CD8-positive, alpha-beta memory T cell (primary cell): ENCODE measurements around the gene PLLP. TPM values are rescaled to one million over a fixed set of nuclear protein-coding genes. Genes with fewer than 3 reads are reported as not detected.

Experiments used
- CTCF ChIA-PET: fragments of 350-600 bp; sonication (Branson Sonifier 250); formaldehyde crosslinking; loops from one replicate; lab custom pipeline; 2021; ENCODE audit warnings: antibody characterized with exemption; lab: Charles Lee
- POLR2A ChIA-PET: fragments of 350-600 bp; sonication (Branson Sonifier 250); formaldehyde crosslinking; loops from one replicate; lab custom pipeline; 2021; ENCODE audit warnings: antibody characterized with exemption; lab: Charles Lee
- DNase-seq, 5 donors: peaks; one replicate each; pipeline versions ENCODE4 v3.0.0 to v3.0.0-alpha.2; 2020 to 2022; ENCODE audit warnings: mixed read lengths in 1 of 5
- H3K27ac ChIP-seq: one replicate; pipeline ENCODE4 v1.7.0; 2013; ENCODE audit warnings: low read depth, mild to moderate bottlenecking, low read length, moderate library complexity
- H3K27me3 ChIP-seq: 2 replicates; pipeline ENCODE4 v1.7.0; 2013; ENCODE audit warnings: low read length, mild to moderate bottlenecking; ENCODE audit not compliant: insufficient read depth, poor library complexity, severe bottlenecking
- H3K36me3 ChIP-seq: 2 replicates; pipeline ENCODE4 v1.7.0; 2013; ENCODE audit warnings: mild to moderate bottlenecking, low read length, moderate library complexity; ENCODE audit not compliant: insufficient read depth
- H3K4me1 ChIP-seq: 2 replicates; pipeline ENCODE4 v1.7.0; 2013; ENCODE audit warnings: mild to moderate bottlenecking, low read length, moderate library complexity; ENCODE audit not compliant: insufficient read depth
- H3K4me3 ChIP-seq: 2 replicates; pipeline ENCODE4 v1.7.0; 2013; ENCODE audit warnings: mild to moderate bottlenecking, low read length
- H3K9me3 ChIP-seq: 2 replicates; pipeline ENCODE4 v1.7.0; 2013; ENCODE audit warnings: mild to moderate bottlenecking, low read length
- H3K27ac Mint-ChIP-seq, 8 donors: one replicate each; pipeline ENCODE4 v1.8.0; 2020 to 2021; ENCODE audit warnings: mixed read lengths in 8 of 8, mild to moderate bottlenecking in 6 of 8, inconsistent platforms in 3 of 8, moderate library complexity in 3 of 8
- H3K27me3 Mint-ChIP-seq, 2 donors: one replicate each; pipeline ENCODE4 v1.8.0; 2020 to 2021; ENCODE audit warnings: mixed read lengths in 2 of 2, mild to moderate bottlenecking in 1 of 2, moderate library complexity in 1 of 2
- H3K36me3 Mint-ChIP-seq, 3 donors: one replicate each; pipeline ENCODE4 v1.8.0; 2020 to 2021; ENCODE audit warnings: mixed read lengths in 3 of 3, inconsistent platforms in 1 of 3, mild to moderate bottlenecking in 1 of 3
- H3K4me1 Mint-ChIP-seq, 3 donors: one replicate each; pipeline ENCODE4 v1.8.0; 2020 to 2021; ENCODE audit warnings: mixed read lengths in 3 of 3, inconsistent platforms in 1 of 3, mild to moderate bottlenecking in 1 of 3
- H3K4me3 Mint-ChIP-seq, 7 donors: one replicate each; pipeline ENCODE4 v1.8.0; 2020 to 2021; ENCODE audit warnings: mixed read lengths in 7 of 7, mild to moderate bottlenecking in 6 of 7, moderate library complexity in 4 of 7, inconsistent platforms in 2 of 7
- H3K9me3 Mint-ChIP-seq, 5 donors: one replicate each; pipeline ENCODE4 v1.8.0; 2020 to 2022; ENCODE audit warnings: mixed read lengths in 5 of 5, mild to moderate bottlenecking in 3 of 5, moderate library complexity in 2 of 5, inconsistent platforms in 1 of 5
- polyA plus RNA-seq: library from polyadenylated mRNA; unstranded; fragments of 300-500 nt; fragmentation: Illumina TruSeq; gene quantifications from one replicate; pipeline ENCODE4 v1.2.3, GENCODE V29; 2021
- total RNA-seq, 2 experiments: library from RNA; stranded (reverse); gene quantifications; one replicate each; pipeline ENCODE4 v1.2.3, GENCODE V29; 2021

PLLP gene
- total and polyA plus RNA-seq, 3 experiments from 2014 or later: 0.49 to 0.72 TPM; not detected in 1

DNA sequence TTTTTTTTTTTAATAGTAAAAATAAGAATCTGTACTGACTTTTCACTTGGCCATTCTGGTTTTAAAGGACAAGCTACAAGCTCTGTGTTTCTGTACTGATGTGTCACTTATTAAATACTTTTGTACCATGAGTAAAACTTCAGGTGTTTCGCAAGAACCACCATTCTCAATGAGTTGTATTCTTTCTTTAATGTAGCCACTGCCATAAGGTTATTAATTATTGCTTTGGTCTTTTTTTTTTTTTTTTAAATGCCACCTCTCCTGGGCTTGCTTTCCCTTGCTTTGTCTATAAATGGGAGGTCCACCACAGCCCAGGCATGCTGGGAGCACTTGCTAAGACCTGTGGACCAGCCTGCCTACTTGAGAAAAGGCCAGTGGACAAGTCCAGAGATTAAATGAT lies 31.0 kb downstream of the PLLP start:
- H3K4me1 ChIP-seq: no peaks in the 10 kb centered on the region
- Mint-ChIP-seq H3K4me3 (no peak overlapping the region), H3K36me3 (peaks cover 12 to 66% (median 16%) of the 10 kb centered on the region in 3 donors), H3K9me3 (no peaks in the 10 kb centered on the region), H3K27ac (no peak overlapping the region), H3K4me1 (peaks cover 0 to under 1% (median 0%) of the 10 kb centered on the region in 3 donors), H3K27me3 (no peaks in the 10 kb centered on the region)
- no peak overlapping the region for H3K4me3 ChIP-seq
- no peak for DNase-seq
- no peak overlapping the region for H3K27ac ChIP-seq
- no peaks in the 10 kb centered on the region for H3K9me3 ChIP-seq
- H3K27me3 ChIP-seq: no peaks in the 10 kb centered on the region
- ChIA-PET POLR2A (interaction anchor here (0.5 kb wide), 1 partner anchor 112 kb away, joined by 3 read pairs; no protein-coding TSS in a partner anchor), CTCF (no interaction called here)
- H3K36me3 ChIP-seq: peaks cover 25% of the 10 kb centered on the region

GRCh38 chr16:57252148-57252721 lies 32.2 kb downstream of the PLLP start:
- Histone ChIP-seq H3K27ac (no peak overlapping the region), H3K36me3 (peaks cover 26% of the 10 kb centered on the region), H3K9me3 (no peaks in the 10 kb centered on the region), H3K4me3 (no peak overlapping the region), H3K4me1 (no peaks in the 10 kb centered on the region), H3K27me3 (no peaks in the 10 kb centered on the region)
- H3K27ac Mint-ChIP-seq: peak overlapping the region in 1 of 8 donors; percentile 10
- CTCF ChIA-PET: no interaction called here
- no peaks in the 10 kb centered on the region for H3K27me3 Mint-ChIP-seq
- no peak overlapping the region for H3K4me3 Mint-ChIP-seq
- H3K36me3 Mint-ChIP-seq: peaks cover 12 to 75% (median 16%) of the 10 kb centered on the region in 3 donors
- no peak for DNase-seq
- H3K9me3 Mint-ChIP-seq: no peaks in the 10 kb centered on the region
- POLR2A ChIA-PET: interaction anchor here (0.7 kb wide), 1 partner anchor 558 kb away, joined by 3 read pairs; no protein-coding TSS in a partner anchor
- H3K4me1 Mint-ChIP-seq: peaks cover 0 to 3% (median 0%) of the 10 kb centered on the region in 3 donors

DNA sequence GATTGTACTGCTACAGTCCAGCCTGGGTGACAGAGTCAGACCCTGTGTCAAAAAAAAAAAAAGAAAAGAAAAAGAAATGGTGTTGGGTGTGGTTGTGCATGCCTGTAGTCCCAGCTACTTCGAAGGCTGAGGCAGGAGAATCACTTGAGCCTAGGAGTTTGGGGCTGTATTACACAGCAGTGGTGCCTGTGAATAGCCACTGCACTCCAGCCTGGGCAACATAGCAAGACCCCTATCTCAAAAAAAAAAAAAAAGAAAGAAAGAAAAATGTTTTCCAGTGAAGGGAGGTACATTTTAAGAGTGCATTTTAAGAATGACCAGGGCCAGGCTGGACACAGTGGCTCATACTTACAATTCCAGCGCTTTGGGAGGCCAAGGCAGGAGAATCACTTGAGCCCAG lies 33.1 kb downstream of the PLLP start:
- H3K4me1 Mint-ChIP-seq: peaks cover 0 to 3% (median 0%) of the 10 kb centered on the region in 3 donors
- H3K36me3 Mint-ChIP-seq: peaks cover 12 to 77% (median 16%) of the 10 kb centered on the region in 3 donors
- peak overlapping the region in 1 of 8 donors; percentile 77 for H3K27ac Mint-ChIP-seq
- Histone ChIP-seq H3K27me3 (no peaks in the 10 kb centered on the region), H3K9me3 (no peaks in the 10 kb centered on the region), H3K4me3 (no peak overlapping the region), H3K4me1 (no peaks in the 10 kb centered on the region), H3K27ac (no peak overlapping the region), H3K36me3 (peaks cover 31% of the 10 kb centered on the region)
- no peaks in the 10 kb centered on the region for H3K9me3 Mint-ChIP-seq
- ChIA-PET CTCF (no interaction called here), POLR2A (no interaction called here)
- H3K27me3 Mint-ChIP-seq: no peaks in the 10 kb centered on the region
- H3K4me3 Mint-ChIP-seq: no peak overlapping the region
- no peak for DNase-seq

GRCh38 chr16:57245472-57246113 lies 38.9 kb downstream of the PLLP start:
- H3K4me1 Mint-ChIP-seq: peaks cover 15 to 24% (median 19%) of the 10 kb centered on the region in 3 donors
- CTCF ChIA-PET: interaction anchor here (0.8 to 1.3 kb wide), 4 partner anchors 35 to 173 kb away, joined by 3 to 5 read pairs (median 3); no protein-coding TSS in a partner anchor
- DNase-seq: no peak

DNA sequence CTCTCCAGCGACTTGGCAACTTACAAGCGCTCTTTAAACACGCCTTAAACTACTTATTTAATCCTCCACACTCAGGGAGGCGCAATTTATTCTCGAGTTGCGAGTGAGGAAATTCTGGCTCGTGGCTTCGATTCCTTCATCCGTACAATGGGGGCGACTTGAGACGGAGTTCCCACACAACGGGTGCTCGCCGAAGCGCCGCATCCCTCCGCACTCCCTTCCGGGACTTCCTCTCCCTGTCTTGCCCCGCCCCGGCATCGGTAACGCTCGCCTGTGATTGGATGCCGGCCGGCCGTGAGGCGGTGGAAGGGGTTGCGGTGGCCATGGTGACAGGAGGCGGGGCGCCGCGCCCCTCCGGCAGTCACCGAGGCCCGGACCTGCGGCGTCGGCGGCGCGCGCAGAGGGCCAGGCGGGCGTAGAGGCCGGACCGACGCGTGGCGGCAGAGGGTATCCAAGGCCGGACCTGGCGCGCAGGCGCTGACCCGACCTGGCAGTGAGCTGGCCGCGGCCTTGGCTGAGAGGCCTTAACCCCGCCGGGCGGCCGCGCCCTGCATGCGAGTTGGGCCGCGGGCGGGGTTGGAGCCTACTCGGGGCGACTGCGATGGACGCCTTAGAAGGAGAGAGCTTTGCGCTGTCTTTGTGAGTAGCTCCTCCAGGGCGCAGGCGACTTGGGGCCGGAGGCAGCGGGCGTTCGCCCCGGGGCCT lies 39.6 kb downstream of the PLLP start, which contains the start of gene ARL2BP:
Gene ARL2BP, plus strand, starts transcription at position 493 of the 705 bp plus-strand sequence. Its CDS starts 109 bp downstream, at position 602.
- Mint-ChIP-seq H3K9me3 (no peaks in the 10 kb centered on the region), H3K36me3 (peaks cover 5 to 41% (median 9%) of the 10 kb centered on the region in 3 donors), H3K4me1 (peaks cover 15 to 24% (median 19%) of the 10 kb centered on the region in 3 donors), H3K27me3 (no peaks in the 10 kb centered on the region), H3K27ac (peak within 1 kb of the TSS; percentile 91 to 99 (median 97)), H3K4me3 (peak within 1 kb of the TSS; percentile 90 to 98 (median 96))
- Histone ChIP-seq H3K9me3 (no peaks in the 10 kb centered on the region), H3K27ac (peak within 1 kb of the TSS; percentile 76), H3K36me3 (peaks cover 16% of the 10 kb centered on the region), H3K4me3 (peak within 1 kb of the TSS; percentile 69), H3K4me1 (peaks cover 17% of the 10 kb centered on the region), H3K27me3 (no peaks in the 10 kb centered on the region)
- DNase-seq: peak; percentile 94 to 97 (median 97)
- POLR2A ChIA-PET: interaction anchor here (1.0 kb wide), 1 partner anchor 22 kb away, joined by 3 read pairs; no protein-coding TSS in a partner anchor
- CTCF ChIA-PET: interaction anchor here (0.8 to 1.3 kb wide), 4 partner anchors 36 to 174 kb away, joined by 3 to 5 read pairs (median 3); no protein-coding TSS in a partner anchor

More at GRCh38 chr16:57245472-57246113, 38.9 kb downstream of the PLLP start:
- Mint-ChIP-seq H3K27me3 (no peaks in the 10 kb centered on the region), H3K4me3 (peak overlapping the region; percentile 69 to 98 (median 95)), H3K36me3 (peaks cover 5 to 44% (median 9%) of the 10 kb centered on the region in 3 donors), H3K9me3 (no peaks in the 10 kb centered on the region), H3K27ac (peak overlapping the region; percentile 32 to 91 (median 70))
- Histone ChIP-seq H3K4me1 (peaks cover 17% of the 10 kb centered on the region), H3K9me3 (no peaks in the 10 kb centered on the region), H3K36me3 (peaks cover 23% of the 10 kb centered on the region), H3K27me3 (no peaks in the 10 kb centered on the region), H3K27ac (peak overlapping the region; percentile 76), H3K4me3 (peak overlapping the region; percentile 69)
- POLR2A ChIA-PET: interaction anchor here (1.0 kb wide), 1 partner anchor 21 kb away, joined by 3 read pairs; no protein-coding TSS in a partner anchor

DNA sequence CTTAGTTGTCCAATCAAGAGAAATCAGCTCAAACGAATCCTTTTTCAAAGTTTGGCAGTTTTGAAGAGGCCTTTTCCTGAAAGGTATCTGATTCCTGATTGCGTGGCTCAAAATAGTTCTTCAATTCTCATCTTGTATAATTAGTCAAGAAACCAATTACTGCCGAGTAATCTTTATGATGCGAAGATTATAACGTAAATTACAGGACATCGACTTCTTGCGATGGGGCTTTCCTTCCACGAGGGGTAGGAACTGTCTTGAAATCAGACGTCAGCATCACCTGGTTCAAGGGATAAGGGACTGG lies 40.1 kb downstream of the PLLP start:
- ChIA-PET POLR2A (no interaction called here), CTCF (no interaction called here)
- Histone ChIP-seq H3K4me1 (peaks cover 17% of the 10 kb centered on the region), H3K36me3 (peaks cover 11% of the 10 kb centered on the region), H3K9me3 (no peaks in the 10 kb centered on the region), H3K27ac (peak overlapping the region; percentile 76), H3K27me3 (no peaks in the 10 kb centered on the region), H3K4me3 (peak overlapping the region; percentile 69)
- Mint-ChIP-seq H3K36me3 (peaks cover 5 to 38% (median 5%) of the 10 kb centered on the region in 3 donors), H3K4me1 (peaks cover 15 to 24% (median 19%) of the 10 kb centered on the region in 3 donors), H3K4me3 (peak overlapping the region; percentile 90 to 98 (median 96)), H3K9me3 (no peaks in the 10 kb centered on the region), H3K27ac (peak overlapping the region; percentile 91 to 99 (median 97)), H3K27me3 (no peaks in the 10 kb centered on the region)
- no peak for DNase-seq

GRCh38 chr16:57242650-57243049 lies 41.8 kb downstream of the PLLP start:
- no peaks in the 10 kb centered on the region for H3K9me3 Mint-ChIP-seq

More at GRCh38 chr16:57242650-57243049, 41.8 kb downstream of the PLLP start:
- Histone ChIP-seq H3K4me3 (no peak overlapping the region), H3K4me1 (peaks cover 17% of the 10 kb centered on the region), H3K9me3 (no peaks in the 10 kb centered on the region), H3K27me3 (no peaks in the 10 kb centered on the region), H3K36me3 (peaks cover 12% of the 10 kb centered on the region), H3K27ac (no peak overlapping the region)
- H3K27me3 Mint-ChIP-seq: no peaks in the 10 kb centered on the region
- H3K4me1 Mint-ChIP-seq: peaks cover 15 to 22% (median 19%) of the 10 kb centered on the region in 3 donors
- ChIA-PET POLR2A (no interaction called here), CTCF (interaction anchor here (1.5 kb wide), 1 partner anchor 278 kb away, joined by 5 read pairs; no protein-coding TSS in a partner anchor)
- peak overlapping the region in 1 of 7 donors; percentile 61 for H3K4me3 Mint-ChIP-seq
- DNase-seq: no peak
- H3K36me3 Mint-ChIP-seq: peaks cover 0 to 41% (median 0%) of the 10 kb centered on the region in 3 donors
- peak overlapping the region in 3 of 8 donors; percentile 12 to 54 (median 38) for H3K27ac Mint-ChIP-seq
